Activated T-cell treated with anti-CD3 and anti-CD28 coated beads, Interleukin-2, amount 50 U/mL, for 24 hours (primary cell): ENCODE data around the gene PITPNC1.

Source experiments
- DNase-seq: peaks from one replicate; pipeline ENCODE4 v3.0.0-alpha.2; 2020
- H3K27ac Mint-ChIP-seq: 2 replicates; pipeline ENCODE4 v1.8.0; 2020; ENCODE audit warnings: mild to moderate bottlenecking, mixed read lengths
- H3K27me3 Mint-ChIP-seq: 2 replicates; pipeline ENCODE4 v1.8.0; 2020; ENCODE audit warnings: mixed read lengths
- H3K36me3 Mint-ChIP-seq: 2 replicates; pipeline ENCODE4 v1.8.0; 2020; ENCODE audit warnings: low read depth, mixed read lengths
- H3K4me1 Mint-ChIP-seq: 2 replicates; pipeline ENCODE4 v1.8.0; 2020; ENCODE audit warnings: low read depth, mixed read lengths
- H3K4me3 Mint-ChIP-seq: 2 replicates; pipeline ENCODE4 v1.8.0; 2020; ENCODE audit warnings: mild to moderate bottlenecking, moderate library complexity, mixed read lengths
- H3K9me3 Mint-ChIP-seq: 2 replicates; pipeline ENCODE4 v1.8.0; 2020; ENCODE audit warnings: mixed read lengths

Gene PITPNC1

GRCh38 chr17:67742025-67742424 lies 364.9 kb downstream of the PITPNC1 start:
- H3K4me3 Mint-ChIP-seq: no peak overlapping the region
- DNase-seq: no peak
- H3K9me3 Mint-ChIP-seq: no peaks in the 10 kb centered on the region
- H3K36me3 Mint-ChIP-seq: peaks cover 90% of the 10 kb centered on the region
- H3K27me3 Mint-ChIP-seq: no peaks in the 10 kb centered on the region
- H3K27ac Mint-ChIP-seq: no peak overlapping the region
- H3K4me1 Mint-ChIP-seq: peaks cover 1% of the 10 kb centered on the region
